ENCODE measurements around the gene TACC2. TPM values are rescaled to one million over a fixed set of nuclear protein-coding genes. Genes with fewer than 3 reads are reported as not detected.
A peak's percentile ranks its signal among the peaks of the same experiment; 100 is the strongest.

TACC2 gene, protein sequence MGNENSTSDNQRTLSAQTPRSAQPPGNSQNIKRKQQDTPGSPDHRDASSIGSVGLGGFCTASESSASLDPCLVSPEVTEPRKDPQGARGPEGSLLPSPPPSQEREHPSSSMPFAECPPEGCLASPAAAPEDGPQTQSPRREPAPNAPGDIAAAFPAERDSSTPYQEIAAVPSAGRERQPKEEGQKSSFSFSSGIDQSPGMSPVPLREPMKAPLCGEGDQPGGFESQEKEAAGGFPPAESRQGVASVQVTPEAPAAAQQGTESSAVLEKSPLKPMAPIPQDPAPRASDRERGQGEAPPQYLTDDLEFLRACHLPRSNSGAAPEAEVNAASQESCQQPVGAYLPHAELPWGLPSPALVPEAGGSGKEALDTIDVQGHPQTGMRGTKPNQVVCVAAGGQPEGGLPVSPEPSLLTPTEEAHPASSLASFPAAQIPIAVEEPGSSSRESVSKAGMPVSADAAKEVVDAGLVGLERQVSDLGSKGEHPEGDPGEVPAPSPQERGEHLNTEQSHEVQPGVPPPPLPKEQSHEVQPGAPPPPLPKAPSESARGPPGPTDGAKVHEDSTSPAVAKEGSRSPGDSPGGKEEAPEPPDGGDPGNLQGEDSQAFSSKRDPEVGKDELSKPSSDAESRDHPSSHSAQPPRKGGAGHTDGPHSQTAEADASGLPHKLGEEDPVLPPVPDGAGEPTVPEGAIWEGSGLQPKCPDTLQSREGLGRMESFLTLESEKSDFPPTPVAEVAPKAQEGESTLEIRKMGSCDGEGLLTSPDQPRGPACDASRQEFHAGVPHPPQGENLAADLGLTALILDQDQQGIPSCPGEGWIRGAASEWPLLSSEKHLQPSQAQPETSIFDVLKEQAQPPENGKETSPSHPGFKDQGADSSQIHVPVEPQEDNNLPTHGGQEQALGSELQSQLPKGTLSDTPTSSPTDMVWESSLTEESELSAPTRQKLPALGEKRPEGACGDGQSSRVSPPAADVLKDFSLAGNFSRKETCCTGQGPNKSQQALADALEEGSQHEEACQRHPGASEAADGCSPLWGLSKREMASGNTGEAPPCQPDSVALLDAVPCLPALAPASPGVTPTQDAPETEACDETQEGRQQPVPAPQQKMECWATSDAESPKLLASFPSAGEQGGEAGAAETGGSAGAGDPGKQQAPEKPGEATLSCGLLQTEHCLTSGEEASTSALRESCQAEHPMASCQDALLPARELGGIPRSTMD (N-terminal part only)
- total RNA-seq: 37.6 TPM

DNA sequence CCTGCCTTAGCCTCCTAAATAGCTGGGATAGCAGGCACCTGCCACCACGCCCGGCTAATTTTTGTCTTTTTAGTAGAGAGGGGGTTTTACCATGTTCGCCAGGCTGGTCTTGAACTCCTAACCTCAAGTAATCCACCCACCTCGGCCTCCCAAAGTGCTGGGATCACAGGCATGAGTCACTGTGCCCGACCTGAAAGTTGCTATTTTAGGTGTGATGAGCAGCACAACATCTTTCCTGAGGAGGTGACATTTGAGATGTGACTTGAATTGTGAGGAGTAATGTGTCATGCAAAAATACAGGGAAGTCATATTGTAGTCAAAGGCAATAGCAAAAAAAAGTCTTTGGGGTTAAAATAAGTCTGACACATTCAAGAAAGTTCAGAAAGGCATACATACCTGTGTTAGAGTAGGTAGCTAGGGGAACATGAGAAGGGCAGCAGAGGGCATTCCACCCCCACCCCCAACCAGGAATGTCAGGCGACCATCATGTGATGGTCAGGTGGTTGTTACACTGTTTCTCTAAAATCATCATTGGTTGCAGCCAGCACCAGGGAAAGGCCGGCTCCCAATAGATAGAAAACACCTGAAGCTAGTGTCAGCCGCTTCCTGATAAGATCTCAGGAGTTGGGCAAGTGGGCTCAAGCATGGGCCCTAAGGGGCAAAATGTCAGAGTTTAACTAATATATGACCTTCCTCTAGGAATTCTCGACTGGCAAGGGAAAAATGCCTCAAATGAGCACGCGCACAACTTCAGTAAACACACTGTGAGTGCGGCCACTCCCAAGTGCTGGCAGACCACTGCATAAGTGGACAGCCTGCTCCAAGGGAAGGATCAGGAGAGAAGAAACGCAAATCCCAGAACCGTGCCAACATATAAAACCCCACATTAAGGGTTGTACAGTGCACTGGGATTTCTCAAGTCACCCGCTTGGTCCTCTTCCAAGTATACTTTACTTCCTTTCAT lies at the start of gene TACC2:
Gene TACC2 (plus strand): TSS at position 803 of the 964 bp plus-strand sequence. CDS start 32,819 bp downstream, outside the sequence.
- H3K27ac ChIP-seq (ENCODE audit: low read depth, low read length): peak within 1 kb of the TSS; percentile 72
- H3K9me3 ChIP-seq (ENCODE audit: control insufficient read depth in 3 of 3, low read length in 3 of 3): peaks cover 4 to 6% (median 5%) of the 10 kb centered on the region in 3 donors
- no peak within 1 kb of the TSS for H3K9ac ChIP-seq (ENCODE audit: low read depth in 1 of 3, low read length in 3 of 3)
- no peaks in the 10 kb centered on the region for H3K36me3 ChIP-seq (ENCODE audit: control insufficient read depth in 3 of 3, insufficient read depth in 3 of 3, low read length in 3 of 3)
- no peaks in the 10 kb centered on the region for H3K27me3 ChIP-seq (ENCODE audit: control insufficient read depth in 3 of 3, insufficient read depth in 3 of 3, low read length in 3 of 3)
- peaks cover 2 to 17% (median 15%) of the 10 kb centered on the region in 3 donors for H3K4me1 ChIP-seq (ENCODE audit: control insufficient read depth in 3 of 3, insufficient read depth in 3 of 3, low read length in 3 of 3)
- H3K4me3 ChIP-seq (ENCODE audit: low read length in 3 of 3): no peak within 1 kb of the TSS

- no peaks in the 10 kb centered on the region for H3K9me3 ChIP-seq (ENCODE audit: control insufficient read depth in 3 of 3, low read length in 3 of 3)
- H3K27ac ChIP-seq (ENCODE audit: low read depth, low read length): no peak overlapping the region
- H3K4me1 ChIP-seq (ENCODE audit: control insufficient read depth in 3 of 3, insufficient read depth in 3 of 3, low read length in 3 of 3): no peaks in the 10 kb centered on the region
- no peaks in the 10 kb centered on the region for H3K36me3 ChIP-seq (ENCODE audit: control insufficient read depth in 3 of 3, insufficient read depth in 3 of 3, low read length in 3 of 3)
- no peaks in the 10 kb centered on the region for H3K27me3 ChIP-seq (ENCODE audit: control insufficient read depth in 3 of 3, insufficient read depth in 3 of 3, low read length in 3 of 3)
- H3K4me3 ChIP-seq (ENCODE audit: low read length in 3 of 3): no peak overlapping the region
- no peak overlapping the region for H3K9ac ChIP-seq (ENCODE audit: low read depth in 1 of 3, low read length in 3 of 3)
Measured at GRCh38 chr10:121941532-121941931, 47.4 kb upstream of the TACC2 start.

GRCh38 chr10:121942749-121943416 lies 46.1 kb upstream of the TACC2 start:
- Histone ChIP-seq H3K4me3 (ENCODE audit: low read length in 3 of 3) (no peak overlapping the region), H3K27ac (ENCODE audit: low read depth, low read length) (peak overlapping the region; percentile 37), H3K9ac (ENCODE audit: low read depth in 1 of 3, low read length in 3 of 3) (no peak overlapping the region), H3K27me3 (ENCODE audit: control insufficient read depth in 3 of 3, insufficient read depth in 3 of 3, low read length in 3 of 3) (no peaks in the 10 kb centered on the region), H3K36me3 (ENCODE audit: control insufficient read depth in 3 of 3, insufficient read depth in 3 of 3, low read length in 3 of 3) (no peaks in the 10 kb centered on the region), H3K9me3 (ENCODE audit: control insufficient read depth in 3 of 3, low read length in 3 of 3) (no peaks in the 10 kb centered on the region), H3K4me1 (ENCODE audit: control insufficient read depth in 3 of 3, insufficient read depth in 3 of 3, low read length in 3 of 3) (no peaks in the 10 kb centered on the region)

DNA sequence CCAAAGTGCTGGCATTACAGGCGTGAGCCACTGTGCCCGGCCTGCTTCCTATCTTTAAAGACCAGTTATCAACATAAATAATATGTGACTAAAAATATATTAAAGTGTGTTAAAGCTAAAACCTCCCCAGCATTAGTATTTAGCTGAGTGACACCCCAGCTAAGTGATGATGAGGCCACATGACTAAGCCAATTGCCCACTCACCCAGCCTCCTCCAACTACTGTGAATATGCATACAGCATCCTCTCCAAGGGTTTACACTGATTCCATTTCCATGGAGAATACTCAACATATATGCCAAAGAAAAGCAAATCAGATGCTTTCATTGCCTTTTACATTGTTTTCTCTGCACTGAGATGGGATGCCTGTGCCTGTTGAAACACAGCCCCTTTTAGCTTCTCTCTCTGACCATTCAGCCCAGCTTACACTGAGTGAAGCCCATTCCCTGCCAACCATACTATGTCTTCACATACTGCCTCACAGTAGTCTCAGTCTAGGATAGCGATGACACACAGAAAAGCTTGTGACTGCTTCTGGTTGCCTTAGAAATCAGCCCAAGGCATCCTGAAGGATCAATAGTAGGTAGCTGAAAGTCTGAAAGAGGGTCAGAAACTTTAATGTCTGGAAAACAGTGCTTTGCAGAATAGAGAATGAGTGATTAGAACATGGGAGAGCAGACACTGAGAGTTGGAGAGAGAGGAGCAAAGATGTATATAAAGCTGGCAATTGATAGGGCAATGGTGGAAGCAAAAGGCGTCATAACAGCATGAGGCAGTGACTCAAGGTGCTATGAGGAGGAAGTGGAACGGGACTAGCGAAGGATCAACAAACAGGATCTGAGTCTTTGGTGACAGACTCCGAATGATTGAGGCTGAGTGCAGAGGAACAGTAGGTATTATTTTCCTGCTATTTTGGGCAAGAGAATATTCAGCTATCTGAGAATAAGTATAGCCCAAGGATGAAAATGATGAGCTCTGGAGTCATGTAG lies 41.3 kb upstream of the TACC2 start:
- Histone ChIP-seq H3K4me3 (ENCODE audit: low read length in 3 of 3) (no peak overlapping the region), H3K9ac (ENCODE audit: low read depth in 1 of 3, low read length in 3 of 3) (no peak overlapping the region)

GRCh38 chr10:121949049-121949448 lies 39.9 kb upstream of the TACC2 start:
- H3K9ac ChIP-seq (ENCODE audit: low read depth in 1 of 3, low read length in 3 of 3): no peak overlapping the region
- H3K9me3 ChIP-seq (ENCODE audit: control insufficient read depth in 3 of 3, low read length in 3 of 3): no peaks in the 10 kb centered on the region
- no peak overlapping the region for H3K27ac ChIP-seq (ENCODE audit: low read depth, low read length)
- H3K36me3 ChIP-seq (ENCODE audit: control insufficient read depth in 3 of 3, insufficient read depth in 3 of 3, low read length in 3 of 3): no peaks in the 10 kb centered on the region
- no peak overlapping the region for H3K4me3 ChIP-seq (ENCODE audit: low read length in 3 of 3)
- H3K4me1 ChIP-seq (ENCODE audit: control insufficient read depth in 3 of 3, insufficient read depth in 3 of 3, low read length in 3 of 3): no peaks in the 10 kb centered on the region
- no peaks in the 10 kb centered on the region for H3K27me3 ChIP-seq (ENCODE audit: control insufficient read depth in 3 of 3, insufficient read depth in 3 of 3, low read length in 3 of 3)

More for the DNA sequence above, 41.3 kb upstream of the TACC2 start:
- Histone ChIP-seq H3K9me3 (ENCODE audit: control insufficient read depth in 3 of 3, low read length in 3 of 3) (no peaks in the 10 kb centered on the region), H3K27me3 (ENCODE audit: control insufficient read depth in 3 of 3, insufficient read depth in 3 of 3, low read length in 3 of 3) (no peaks in the 10 kb centered on the region), H3K27ac (ENCODE audit: low read depth, low read length) (no peak overlapping the region), H3K4me1 (ENCODE audit: control insufficient read depth in 3 of 3, insufficient read depth in 3 of 3, low read length in 3 of 3) (no peaks in the 10 kb centered on the region), H3K36me3 (ENCODE audit: control insufficient read depth in 3 of 3, insufficient read depth in 3 of 3, low read length in 3 of 3) (no peaks in the 10 kb centered on the region)

- H3K36me3 ChIP-seq (ENCODE audit: control insufficient read depth in 3 of 3, insufficient read depth in 3 of 3, low read length in 3 of 3): no peaks in the 10 kb centered on the region
- H3K4me1 ChIP-seq (ENCODE audit: control insufficient read depth in 3 of 3, insufficient read depth in 3 of 3, low read length in 3 of 3): no peaks in the 10 kb centered on the region
- H3K9ac ChIP-seq (ENCODE audit: low read depth in 1 of 3, low read length in 3 of 3): no peak overlapping the region
- no peak overlapping the region for H3K27ac ChIP-seq (ENCODE audit: low read depth, low read length)
- H3K9me3 ChIP-seq (ENCODE audit: control insufficient read depth in 3 of 3, low read length in 3 of 3): no peaks in the 10 kb centered on the region
- H3K4me3 ChIP-seq (ENCODE audit: low read length in 3 of 3): no peak overlapping the region
- no peaks in the 10 kb centered on the region for H3K27me3 ChIP-seq (ENCODE audit: control insufficient read depth in 3 of 3, insufficient read depth in 3 of 3, low read length in 3 of 3)
Measured at GRCh38 chr10:121949451-121949850, 39.5 kb upstream of the TACC2 start.

GRCh38 chr10:121952226-121952625 lies 36.7 kb upstream of the TACC2 start:
- H3K27ac ChIP-seq (ENCODE audit: low read depth, low read length): no peak overlapping the region
- no peak overlapping the region for H3K9ac ChIP-seq (ENCODE audit: low read depth in 1 of 3, low read length in 3 of 3)
- no peak overlapping the region for H3K4me3 ChIP-seq (ENCODE audit: low read length in 3 of 3)
- no peaks in the 10 kb centered on the region for H3K4me1 ChIP-seq (ENCODE audit: control insufficient read depth in 3 of 3, insufficient read depth in 3 of 3, low read length in 3 of 3)
- no peaks in the 10 kb centered on the region for H3K9me3 ChIP-seq (ENCODE audit: control insufficient read depth in 3 of 3, low read length in 3 of 3)
- H3K27me3 ChIP-seq (ENCODE audit: control insufficient read depth in 3 of 3, insufficient read depth in 3 of 3, low read length in 3 of 3): no peaks in the 10 kb centered on the region
- H3K36me3 ChIP-seq (ENCODE audit: control insufficient read depth in 3 of 3, insufficient read depth in 3 of 3, low read length in 3 of 3): peaks cover 7 to 12% (median 10%) of the 10 kb centered on the region in 3 donors
